Neuronal stem cell (in vitro differentiated cells): ENCODE measurements around the gene PRLHR.

Experiments
- DNase-seq: peaks from one replicate; pipeline ENCODE4 v3.0.0-alpha.2; 2013; ENCODE audit warnings: low spot score
- H2AFZ ChIP-seq: one replicate; pipeline ENCODE4 v1.6.1; 2013; ENCODE audit warnings: mild to moderate bottlenecking, low read length, inconsistent platforms
- H2AK5ac ChIP-seq: 2 replicates; pipeline ENCODE4 v1.6.1; 2013; ENCODE audit warnings: low read depth, mild to moderate bottlenecking, inconsistent platforms, low read length, moderate library complexity, mixed read lengths
- H2BK120ac ChIP-seq: 2 replicates; pipeline ENCODE4 v1.6.1; 2013; ENCODE audit warnings: low read depth, mild to moderate bottlenecking, inconsistent platforms, low read length, moderate library complexity, mixed read lengths
- H2BK12ac ChIP-seq: one replicate; pipeline ENCODE4 v1.6.1; 2013; ENCODE audit warnings: low read length, inconsistent platforms
- H2BK15ac ChIP-seq: 2 replicates; pipeline ENCODE4 v1.6.1; 2013; ENCODE audit warnings: mild to moderate bottlenecking, low read length, inconsistent platforms, mixed read lengths
- H2BK5ac ChIP-seq: one replicate; pipeline ENCODE4 v1.6.1; 2013; ENCODE audit warnings: inconsistent platforms, mild to moderate bottlenecking, low read length, moderate library complexity
- H3K14ac ChIP-seq: one replicate; pipeline ENCODE4 v1.6.1; 2013; ENCODE audit warnings: low read length, inconsistent platforms
- H3K18ac ChIP-seq: 2 replicates; pipeline ENCODE4 v1.6.1; 2013; ENCODE audit warnings: low read length, inconsistent platforms
- H3K23ac ChIP-seq: 2 replicates; pipeline ENCODE4 v1.6.1; 2013; ENCODE audit warnings: low read depth, mild to moderate bottlenecking, mixed read lengths, low read length, inconsistent platforms; ENCODE audit not compliant: poor library complexity
- H3K27ac ChIP-seq: replicated peaks from 3 replicates; pipeline ENCODE4 v1.5.1; 2013; ENCODE audit warnings: low read length, inconsistent platforms
- H3K27me3 ChIP-seq, 3 experiments: 2 replicates each; pipeline ENCODE4 v1.6.1; 2013; ENCODE audit warnings: low read length in 3 of 3, mild to moderate bottlenecking in 2 of 3, inconsistent platforms in 1 of 3, low read depth in 1 of 3, mixed read lengths in 1 of 3, moderate library complexity in 1 of 3; ENCODE audit not compliant: control insufficient read depth in 3 of 3, insufficient read depth in 3 of 3
- H3K36me3 ChIP-seq, 2 donors: replicated peaks in 1 of 2; 2 replicates each; pipeline ENCODE4 v1.6.1; 2013; ENCODE audit warnings: low read length in 2 of 2; ENCODE audit not compliant: control insufficient read depth in 2 of 2, insufficient read depth in 2 of 2
- H3K4ac ChIP-seq: 2 replicates; pipeline ENCODE4 v1.6.1; 2013; ENCODE audit warnings: inconsistent platforms, mild to moderate bottlenecking, low read length, moderate library complexity
- H3K4me1 ChIP-seq, 2 donors: 1 replicate in 1 of 2; 2 replicates in 1 of 2; pipeline ENCODE4 v1.6.1; 2013; ENCODE audit warnings: low read length in 2 of 2, low read depth in 1 of 2; ENCODE audit not compliant: control insufficient read depth in 2 of 2, insufficient read depth in 1 of 2
- H3K4me2 ChIP-seq: one replicate; pipeline ENCODE4 v1.6.1; 2013; ENCODE audit warnings: mild to moderate bottlenecking, low read length, inconsistent platforms; ENCODE audit not compliant: insufficient read depth, poor library complexity, severe bottlenecking
- H3K4me3 ChIP-seq, 2 donors: 2 replicates each; pipeline ENCODE4 v1.5.1; 2013; ENCODE audit warnings: low read length in 2 of 2, mild to moderate bottlenecking in 2 of 2, inconsistent platforms in 1 of 2, moderate library complexity in 1 of 2
- H3K79me1 ChIP-seq: one replicate; pipeline ENCODE4 v1.6.1; 2013; ENCODE audit warnings: low read depth, mild to moderate bottlenecking, inconsistent platforms, low read length, moderate library complexity
- H3K9ac ChIP-seq: one replicate; pipeline ENCODE4 v1.6.1; 2013; ENCODE audit warnings: mild to moderate bottlenecking, low read depth, low read length, inconsistent platforms; ENCODE audit not compliant: poor library complexity
- H3K9me3 ChIP-seq, 2 donors: replicated peaks in 1 of 2; 2 replicates each; pipeline versions ENCODE3 to v1.6.1; 2013; ENCODE audit warnings: low read length in 2 of 2, mild to moderate bottlenecking in 2 of 2, inconsistent platforms in 1 of 2, low read depth in 1 of 2, mixed read lengths in 1 of 2, moderate library complexity in 1 of 2; ENCODE audit not compliant: control insufficient read depth in 2 of 2, insufficient read depth in 1 of 2
- H4K8ac ChIP-seq: one replicate; pipeline ENCODE4 v1.6.1; 2013; ENCODE audit warnings: low read depth, mild to moderate bottlenecking, inconsistent platforms, low read length, moderate library complexity
- H4K91ac ChIP-seq: one replicate; pipeline ENCODE4 v1.6.1; 2013; ENCODE audit warnings: low read length, low read depth, mild to moderate bottlenecking, inconsistent platforms; ENCODE audit not compliant: poor library complexity
- WGBS, 2 donors: extraction: QIAGEN DNeasy Blood & Tissue Kit; methylation state at CpG; one replicate each; pipeline ENCODE4 v1.1.7; 2013; ENCODE audit warnings: missing lambda C conversion rate in 2 of 2, mixed read lengths in 1 of 2; ENCODE audit not compliant: insufficient read length in 2 of 2, insufficient replicate concordance in 1 of 2; ENCODE audit errors: extremely low coverage in 2 of 2; 5-methylcytosine and 5-hydroxymethylcytosine counted together

The PRLHR gene

DNA sequence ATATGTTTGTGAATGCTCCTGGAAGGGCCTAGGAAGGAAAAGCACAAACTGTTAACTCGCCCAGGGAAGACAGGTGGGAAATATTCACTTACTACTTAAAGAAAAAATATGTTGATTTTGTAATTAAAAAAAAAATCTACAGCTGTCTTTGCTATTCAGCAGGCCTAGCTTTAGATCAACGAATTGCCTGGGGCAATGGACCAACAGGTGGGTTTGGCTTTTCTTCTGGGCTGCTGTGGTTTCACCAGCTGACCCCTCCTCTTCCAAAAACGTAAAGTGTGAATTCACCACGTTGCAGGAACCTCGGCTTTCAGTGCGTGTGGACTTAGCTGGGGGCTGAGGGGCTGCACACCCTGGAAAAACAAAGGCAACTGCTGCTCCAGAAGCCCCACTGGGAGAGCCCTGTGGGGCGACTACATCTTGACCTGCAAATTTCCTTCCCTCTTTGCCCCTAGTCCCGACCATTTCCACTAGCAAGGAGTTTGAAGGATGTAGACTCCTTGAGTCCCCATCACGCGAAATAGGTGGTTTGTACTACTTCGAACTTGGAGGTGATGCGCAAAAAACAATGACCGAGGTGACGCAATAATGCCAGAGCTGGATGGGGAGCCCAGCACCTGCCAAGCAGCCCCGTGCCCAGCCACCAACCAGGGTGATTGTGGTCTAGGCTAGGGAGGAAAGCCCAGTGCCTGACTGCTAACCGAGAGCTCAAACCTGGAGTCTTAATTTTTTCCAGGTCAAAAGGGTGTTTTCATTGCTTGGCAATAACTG is 7.4 kb downstream of the PRLHR start:
- Histone ChIP-seq H2BK120ac (no peak overlapping the region), H3K27ac (no peak overlapping the region), H3K27me3 (peaks cover 0 to 23% (median 3%) of the 10 kb centered on the region in 3 experiments), H3K9me3 (peaks cover 0 to 2% of the 10 kb centered on the region in 2 donors), H2AFZ (no peak overlapping the region), H2BK12ac (no peak overlapping the region), H4K8ac (no peak overlapping the region), H3K18ac (no peak overlapping the region), H3K4me3 (no peak overlapping the region), H3K4ac (no peak overlapping the region), H2AK5ac (no peak overlapping the region), H3K79me1 (no peaks in the 10 kb centered on the region), H3K23ac (no peak overlapping the region), H3K9ac (no peak overlapping the region), H3K14ac (no peak overlapping the region), H2BK15ac (no peak overlapping the region), H3K36me3 (no peaks in the 10 kb centered on the region), H4K91ac (no peak overlapping the region), H3K4me1 (peaks cover 0 to 3% of the 10 kb centered on the region in 2 donors), H2BK5ac (no peak overlapping the region), H3K4me2 (no peak overlapping the region)
- no peak for DNase-seq
- WGBS, 2 donors: no CpG with 5 or more reads among the region's 16 CpGs

DNA sequence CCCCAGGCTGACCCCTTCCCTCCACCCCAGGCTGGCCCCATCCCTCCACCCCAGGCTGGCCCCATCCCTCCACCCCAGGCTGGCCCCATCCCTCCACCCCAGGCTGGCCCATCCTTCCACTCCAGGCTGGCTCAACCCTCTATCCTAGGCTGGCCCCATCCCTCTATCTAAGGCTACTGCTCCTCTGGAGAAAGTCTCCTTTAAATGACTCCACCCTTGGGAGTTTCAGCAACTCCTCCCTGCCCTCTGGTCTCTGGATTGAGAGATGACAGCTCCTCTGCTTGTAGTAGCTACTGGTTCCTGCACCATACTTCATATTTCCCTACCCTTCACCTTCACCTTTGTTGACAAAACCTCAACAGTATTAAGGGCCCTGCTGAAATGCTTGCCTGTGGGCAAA is 8.5 kb downstream of the PRLHR start:
- H3K4me1 ChIP-seq: peaks cover 0 to 3% of the 10 kb centered on the region in 2 donors
- H2BK15ac ChIP-seq: no peak overlapping the region
- H3K18ac ChIP-seq: no peak overlapping the region
- H3K27ac ChIP-seq: no peak overlapping the region
- no peak overlapping the region for H3K4ac ChIP-seq
- H4K91ac ChIP-seq: no peak overlapping the region
- no peak overlapping the region for H4K8ac ChIP-seq
- H3K4me3 ChIP-seq: no peak overlapping the region
- no peak overlapping the region for H2AK5ac ChIP-seq
- no peak for DNase-seq
- H3K23ac ChIP-seq: no peak overlapping the region
- H3K14ac ChIP-seq: peak overlapping the region; percentile 28
- no peak overlapping the region for H3K4me2 ChIP-seq
- no peak overlapping the region for H2BK120ac ChIP-seq
- no peak overlapping the region for H2BK12ac ChIP-seq
- no peak overlapping the region for H2AFZ ChIP-seq
- no peaks in the 10 kb centered on the region for H3K36me3 ChIP-seq
- H3K9me3 ChIP-seq: peaks cover 0 to 2% of the 10 kb centered on the region in 2 donors
- H3K27me3 ChIP-seq: peaks cover 0 to 13% (median 0%) of the 10 kb centered on the region in 3 experiments
- H3K9ac ChIP-seq: no peak overlapping the region
- no peaks in the 10 kb centered on the region for H3K79me1 ChIP-seq
- no peak overlapping the region for H2BK5ac ChIP-seq

DNA sequence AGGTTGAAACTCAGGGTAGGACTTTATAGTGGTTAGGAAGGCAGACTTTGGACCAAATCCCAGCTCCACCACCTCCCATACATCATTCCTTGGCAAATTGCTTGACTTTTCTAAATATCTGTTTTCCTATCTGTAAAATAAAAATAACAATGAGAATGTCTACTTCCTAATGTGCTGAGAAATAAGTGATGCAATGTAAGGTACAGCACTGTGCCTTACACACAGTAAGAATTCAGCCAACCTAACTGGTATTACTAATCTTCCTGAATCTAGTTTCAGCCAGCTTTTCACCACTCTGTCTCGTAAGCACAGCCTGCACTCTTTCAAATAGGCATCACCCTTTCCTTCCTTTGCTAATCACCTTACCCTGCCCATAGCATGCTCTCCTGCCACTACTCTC is 9.7 kb downstream of the PRLHR start:
- H3K9ac ChIP-seq: no peak overlapping the region
- no peak overlapping the region for H2BK5ac ChIP-seq
- peaks cover 0 to 17% (median 0%) of the 10 kb centered on the region in 3 experiments for H3K27me3 ChIP-seq
- no peak overlapping the region for H3K23ac ChIP-seq
- H4K91ac ChIP-seq: no peak overlapping the region
- H2AFZ ChIP-seq: no peak overlapping the region
- peaks cover 0 to 2% of the 10 kb centered on the region in 2 donors for H3K9me3 ChIP-seq
- no peak for DNase-seq
- no peak overlapping the region for H3K18ac ChIP-seq
- H2BK12ac ChIP-seq: no peak overlapping the region
- no peak overlapping the region for H2BK15ac ChIP-seq
- no peak overlapping the region for H3K4me2 ChIP-seq
- no peak overlapping the region for H3K14ac ChIP-seq
- no CpG with 5 or more reads among the region's 1 CpG for WGBS, 2 donors
- no peak overlapping the region for H3K4me3 ChIP-seq
- H3K4me1 ChIP-seq: peaks cover 0 to 3% of the 10 kb centered on the region in 2 donors
- H3K36me3 ChIP-seq: no peaks in the 10 kb centered on the region
- no peak overlapping the region for H2BK120ac ChIP-seq
- H3K79me1 ChIP-seq: no peaks in the 10 kb centered on the region
- no peak overlapping the region for H2AK5ac ChIP-seq
- H3K4ac ChIP-seq: no peak overlapping the region
- no peak overlapping the region for H4K8ac ChIP-seq
- no peak overlapping the region for H3K27ac ChIP-seq

DNA sequence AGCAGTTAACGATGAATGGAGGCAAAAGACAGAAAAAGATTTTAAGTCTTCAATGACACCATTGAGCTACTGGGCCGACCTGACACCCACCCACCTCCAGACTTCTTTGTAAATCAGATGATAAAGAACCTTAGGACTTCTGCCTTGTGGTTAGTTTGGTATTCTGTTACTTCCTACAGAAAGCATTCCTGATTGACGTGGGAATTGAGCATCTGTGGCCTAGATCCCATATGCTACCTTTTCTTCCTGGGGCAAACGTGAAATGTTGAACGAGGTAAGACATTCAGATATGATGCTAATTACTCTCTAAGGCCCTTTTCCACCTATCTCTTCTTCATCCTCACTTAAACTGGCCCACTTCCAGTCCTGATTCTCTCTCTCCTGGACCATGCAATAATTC is 10.2 kb downstream of the PRLHR start:
- Histone ChIP-seq H2BK15ac (no peak overlapping the region), H3K4me2 (no peak overlapping the region), H3K27me3 (peaks cover 0 to 14% (median 0%) of the 10 kb centered on the region in 3 experiments), H3K9ac (no peak overlapping the region), H2AK5ac (no peak overlapping the region), H3K36me3 (no peaks in the 10 kb centered on the region), H3K27ac (no peak overlapping the region), H2BK5ac (no peak overlapping the region), H3K23ac (no peak overlapping the region), H3K4ac (no peak overlapping the region), H4K91ac (no peak overlapping the region), H2BK120ac (no peak overlapping the region), H3K79me1 (no peaks in the 10 kb centered on the region), H3K4me3 (no peak overlapping the region), H3K14ac (no peak overlapping the region), H4K8ac (no peak overlapping the region), H2AFZ (no peak overlapping the region), H3K9me3 (peaks cover 0 to 2% of the 10 kb centered on the region in 2 donors), H2BK12ac (no peak overlapping the region), H3K18ac (no peak overlapping the region), H3K4me1 (peaks cover 0 to 3% of the 10 kb centered on the region in 2 donors)
- no peak for DNase-seq
- WGBS, 2 donors: no CpG with 5 or more reads among the region's 5 CpGs
